ENCODE data around the gene MUC5AC. TPM values are rescaled to one million over a fixed set of nuclear protein-coding genes. Genes with fewer than 3 reads are reported as not detected.

Gene MUC5AC
- total RNA-seq, 1 donor from 2014 or later, result not detected

GRCh38 chr11:1123970-1124369, 33.8 kb upstream of the MUC5AC start:
- no peak for DNase-seq (ENCODE audit: low read depth)
- no peak for TF ChIP-seq CTCF (conservative IDR thresholded peaks at IDR 0.05; ENCODE audit: low read depth, low read length)
- no peak overlapping the region for H3K4me3 ChIP-seq (ENCODE audit: low read depth, low read length)

GRCh38 chr11:1125803-1126202, 31.9 kb upstream of the MUC5AC start:
- TF ChIP-seq CTCF (conservative IDR thresholded peaks at IDR 0.05; ENCODE audit: low read depth, low read length), result no peak
- no peak overlapping the region for H3K4me3 ChIP-seq (ENCODE audit: low read depth, low read length)
- DNase-seq (ENCODE audit: low read depth), result no peak

- TF ChIP-seq CTCF (conservative IDR thresholded peaks at IDR 0.05; ENCODE audit: low read depth, low read length), result no peak
- DNase-seq (ENCODE audit: low read depth), result no peak
- no peak overlapping the region for H3K4me3 ChIP-seq (ENCODE audit: low read depth, low read length)
Measured at GRCh38 chr11:1126491-1126926, 31.2 kb upstream of the MUC5AC start.

- TF ChIP-seq CTCF (conservative IDR thresholded peaks at IDR 0.05; ENCODE audit: low read depth, low read length), result no peak
- H3K4me3 ChIP-seq (ENCODE audit: low read depth, low read length), result no peak overlapping the region
- no peak for DNase-seq (ENCODE audit: low read depth)
Measured at GRCh38 chr11:1126935-1127663, 30.7 kb upstream of the MUC5AC start.

GRCh38 chr11:1127664-1128162, 30.0 kb upstream of the MUC5AC start:
- DNase-seq (ENCODE audit: low read depth), result no peak
- TF ChIP-seq CTCF (conservative IDR thresholded peaks at IDR 0.05; ENCODE audit: low read depth, low read length), result no peak
- H3K4me3 ChIP-seq (ENCODE audit: low read depth, low read length), result no peak overlapping the region

GRCh38 chr11:1128311-1129142, 29.2 kb upstream of the MUC5AC start:
- DNase-seq (ENCODE audit: low read depth), result no peak
- no peak overlapping the region for H3K4me3 ChIP-seq (ENCODE audit: low read depth, low read length)
- no peak for TF ChIP-seq CTCF (conservative IDR thresholded peaks at IDR 0.05; ENCODE audit: low read depth, low read length)
